HEK293T (cell line): ENCODE measurements around the gene HMCN2.

Source experiments
- CTCF ChIA-PET: fragments of 350-600 bp; formaldehyde crosslinking; extraction: SDS; loops from one replicate; lab custom pipeline; 2021; ENCODE audit warnings: antibody characterized with exemption, inconsistent platforms; lab: Yijun Ruan, JAX
- POLR2A ChIA-PET: fragments of 350-600 bp; formaldehyde crosslinking; extraction: SDS; loops from one replicate; lab custom pipeline; 2020; ENCODE audit warnings: antibody characterized with exemption, inconsistent platforms; lab: Yijun Ruan, JAX
- DNase-seq: peaks from one replicate; pipeline ENCODE4 v3.0.0; 2012; ENCODE audit warnings: mixed read lengths; ENCODE audit errors: extremely low spot score
- ARNT ChIP-seq: fragments of 450-650 bp; IDR thresholded peaks from 2 replicates; pipeline ENCODE4 v1.6.1; 2017; ENCODE audit warnings: mild to moderate bottlenecking
- BHLHE40 ChIP-seq: fragments of 450-650 bp; IDR thresholded peaks from 2 replicates; pipeline ENCODE4 v1.6.1; 2016; ENCODE audit warnings: mild to moderate bottlenecking, moderate library complexity, borderline replicate concordance
- CTBP1 ChIP-seq: fragments of 450-650 bp; IDR thresholded peaks from 2 replicates; pipeline ENCODE4 v1.6.1; 2016; ENCODE audit warnings: borderline replicate concordance
- ELF4 ChIP-seq: fragments of 450-650 bp; IDR thresholded peaks from 2 replicates; pipeline ENCODE4 v1.6.1; 2017; ENCODE audit warnings: antibody characterized with exemption
- FOXA1 ChIP-seq: fragments of 450-650 bp; IDR thresholded peaks from 2 replicates; pipeline ENCODE4 v1.6.1; 2016; ENCODE audit warnings: mild to moderate bottlenecking
- FOXK2 ChIP-seq: fragments of 450-650 bp; IDR thresholded peaks from 2 replicates; pipeline ENCODE4 v1.6.1; 2016; ENCODE audit warnings: mild to moderate bottlenecking
- FOXM1 ChIP-seq: fragments of 450-650 bp; IDR thresholded peaks from 2 replicates; pipeline ENCODE4 v1.6.1; 2017; ENCODE audit warnings: mild to moderate bottlenecking, borderline replicate concordance
- HDGF ChIP-seq: fragments of 450-650 bp; IDR thresholded peaks from 2 replicates; pipeline ENCODE4 v1.6.1; 2017; ENCODE audit warnings: antibody characterized with exemption, borderline replicate concordance
- L3MBTL2 ChIP-seq: fragments of 450-650 bp; conservative IDR thresholded peaks from 2 replicates; pipeline ENCODE4 v1.6.1; 2016; ENCODE audit warnings: mild to moderate bottlenecking
- LEF1 ChIP-seq: fragments of 450-650 bp; IDR thresholded peaks from 2 replicates; pipeline ENCODE4 v1.6.1; 2017; ENCODE audit warnings: mild to moderate bottlenecking, borderline replicate concordance
- NFRKB ChIP-seq: fragments of 450-650 bp; IDR thresholded peaks from 2 replicates; pipeline ENCODE4 v1.6.1; 2016; ENCODE audit warnings: mild to moderate bottlenecking, moderate library complexity
- PKNOX1 ChIP-seq: fragments of 450-650 bp; IDR thresholded peaks from 2 replicates; pipeline ENCODE4 v1.6.1; 2016
- SP1 ChIP-seq: fragments of 450-650 bp; IDR thresholded peaks from 2 replicates; pipeline ENCODE4 v1.6.1; 2017
- SUZ12 ChIP-seq: fragments of 450-650 bp; IDR thresholded peaks from 2 replicates; pipeline ENCODE4 v1.6.1; 2016; ENCODE audit warnings: mild to moderate bottlenecking
- TARDBP ChIP-seq: fragments of 450-650 bp; IDR thresholded peaks from 2 replicates; pipeline ENCODE4 v1.6.1; 2016
- ZNF384 ChIP-seq: fragments of 450-650 bp; IDR thresholded peaks from 2 replicates; pipeline ENCODE4 v1.6.1; 2016

HMCN2 gene

GRCh38 chr9:130321539-130321938 lies 56.0 kb downstream of the HMCN2 start:
- POLR2A ChIA-PET: no interaction called here
- no peak for DNase-seq
- CTCF ChIA-PET: no interaction called here
- TF ChIP-seq CTBP1 (no peak), LEF1 (no peak), FOXM1 (no peak)

- no peak for DNase-seq
- TF ChIP-seq FOXA1: no peak
- TF ChIP-seq PKNOX1: no peak
- no peak for TF ChIP-seq L3MBTL2
- TF ChIP-seq FOXK2: no peak
- no peak for TF ChIP-seq BHLHE40
- no peak for TF ChIP-seq ARNT
- TF ChIP-seq ZNF384: no peak
- TF ChIP-seq ELF4: no peak
- no peak for TF ChIP-seq TARDBP
- TF ChIP-seq FOXM1: no peak
- no peak for TF ChIP-seq SP1
- TF ChIP-seq LEF1: no peak
- no peak for TF ChIP-seq NFRKB
- TF ChIP-seq HDGF: no peak
- no peak for TF ChIP-seq CTBP1
- no peak for TF ChIP-seq SUZ12
- POLR2A ChIA-PET: interaction anchor here (0.6 kb wide), 1 partner anchor 387 kb away, joined by 3 read pairs; no protein-coding TSS in a partner anchor
- CTCF ChIA-PET: interaction anchor here (0.6 kb wide), 1 partner anchor 9 kb away, joined by 3 read pairs; no protein-coding TSS in a partner anchor
Measured at GRCh38 chr9:130323051-130323745, 57.6 kb downstream of the HMCN2 start.

- no peak for DNase-seq
- CTCF ChIA-PET: no interaction called here
- POLR2A ChIA-PET: no interaction called here
- TF ChIP-seq LEF1: no peak
- TF ChIP-seq SP1: no peak
- TF ChIP-seq L3MBTL2: no peak
- no peak for TF ChIP-seq HDGF
- no peak for TF ChIP-seq TARDBP
- TF ChIP-seq FOXA1: no peak
- TF ChIP-seq NFRKB: no peak
- TF ChIP-seq PKNOX1: no peak
- no peak for TF ChIP-seq ARNT
- no peak for TF ChIP-seq ZNF384
- no peak for TF ChIP-seq CTBP1
- no peak for TF ChIP-seq BHLHE40
- TF ChIP-seq SUZ12: no peak
- no peak for TF ChIP-seq FOXK2
- TF ChIP-seq FOXM1: no peak
Measured at GRCh38 chr9:130325921-130326320, 60.4 kb downstream of the HMCN2 start.

- peak; percentile 73 for DNase-seq
- TF ChIP-seq ELF4 (no peak), HDGF (no peak), NFRKB (no peak), PKNOX1 (no peak), BHLHE40 (no peak), FOXK2 (no peak), ZNF384 (no peak), TARDBP (no peak), FOXA1 (no peak)
- ChIA-PET CTCF (interaction anchor here (0.6 to 1.2 kb wide), 5 partner anchors 10 to 57 kb away, joined by 3 to 4 read pairs (median 3); no protein-coding TSS in a partner anchor), POLR2A (no interaction called here)
Measured at GRCh38 chr9:130327070-130327780, 61.7 kb downstream of the HMCN2 start.

GRCh38 chr9:130327781-130328348 lies 62.3 kb downstream of the HMCN2 start:
- TF ChIP-seq NFRKB (no peak), ELF4 (no peak)
- DNase-seq: no peak
- ChIA-PET POLR2A (interaction anchor here (0.6 kb wide), 1 partner anchor 14 kb away, joined by 4 read pairs; no protein-coding TSS in a partner anchor), CTCF (interaction anchor here (0.6 to 1.2 kb wide), 5 partner anchors 10 to 56 kb away, joined by 3 to 4 read pairs (median 3); no protein-coding TSS in a partner anchor)

- TF ChIP-seq CTBP1 (no peak), SP1 (no peak), ZNF384 (no peak), FOXM1 (no peak), ARNT (no peak)
- DNase-seq: peak; percentile 34
- ChIA-PET POLR2A (interaction anchor here (0.6 kb wide), 1 partner anchor 15 kb away, joined by 4 read pairs; no protein-coding TSS in a partner anchor), CTCF (interaction anchor here (1.2 kb wide), 1 partner anchor 25 kb away, joined by 3 read pairs; no protein-coding TSS in a partner anchor)
Measured at GRCh38 chr9:130328349-130328801, 62.8 kb downstream of the HMCN2 start.
